NCI-H2196 treated with DMSO at 0.1 percent for 48 hours (cell line): Measurements from ENCODE around the gene RBMS1.

Source experiments
- DNase-seq: peaks from one replicate; lab custom pipeline; 2025; ENCODE audit not compliant: unreplicated experiment; lab: John Stamatoyannopoulos, UW

Gene RBMS1

GRCh38 chr2:160365716-160366367 lies 127.8 kb downstream of the RBMS1 start:
- no peak for DNase-seq

GRCh38 chr2:160364364-160364763 lies 129.2 kb downstream of the RBMS1 start:
- DNase-seq: no peak

GRCh38 chr2:160363961-160364360 lies 129.6 kb downstream of the RBMS1 start:
- DNase-seq: no peak

- DNase-seq: no peak
Observed at GRCh38 chr2:160363055-160363454, 130.6 kb downstream of the RBMS1 start.

- DNase-seq: no peak
Observed at GRCh38 chr2:160362541-160362940, 131.1 kb downstream of the RBMS1 start.

- DNase-seq: no peak
Observed at GRCh38 chr2:160362018-160362417, 131.6 kb downstream of the RBMS1 start.

GRCh38 chr2:160360089-160360757 lies 133.4 kb downstream of the RBMS1 start:
- no peak for DNase-seq

GRCh38 chr2:160358046-160358445 lies 135.6 kb downstream of the RBMS1 start:
- DNase-seq: no peak

- no peak for DNase-seq
Observed at GRCh38 chr2:160356485-160356884, 137.1 kb downstream of the RBMS1 start.

- no peak for DNase-seq
Observed at GRCh38 chr2:160355080-160355479, 138.5 kb downstream of the RBMS1 start.

GRCh38 chr2:160354677-160355076 lies 138.9 kb downstream of the RBMS1 start:
- no peak for DNase-seq

- DNase-seq: no peak
Observed at GRCh38 chr2:160353813-160354212, 139.8 kb downstream of the RBMS1 start.

- no peak for DNase-seq
Observed at GRCh38 chr2:160353166-160353565, 140.4 kb downstream of the RBMS1 start.

- DNase-seq: no peak
Observed at GRCh38 chr2:160352500-160352899, 141.1 kb downstream of the RBMS1 start.

GRCh38 chr2:160351956-160352355 lies 141.7 kb downstream of the RBMS1 start:
- no peak for DNase-seq

GRCh38 chr2:160349306-160349705 lies 144.3 kb downstream of the RBMS1 start:
- no peak for DNase-seq

GRCh38 chr2:160347269-160347863 lies 146.2 kb downstream of the RBMS1 start:
- no peak for DNase-seq

- DNase-seq: no peak
Observed at GRCh38 chr2:160345071-160345764, 148.4 kb downstream of the RBMS1 start.

- no peak for DNase-seq
Observed at GRCh38 chr2:160343404-160343803, 150.2 kb downstream of the RBMS1 start.

- DNase-seq: no peak
Observed at GRCh38 chr2:160339726-160340125, 153.9 kb downstream of the RBMS1 start.

GRCh38 chr2:160338901-160339685 lies 154.5 kb downstream of the RBMS1 start:
- DNase-seq: no peak
